Mesenteric fat pad (tissue), 1 donor: ENCODE results near the gene ZNF664. TPM values are rescaled to one million over a fixed set of nuclear protein-coding genes. Genes with fewer than 3 reads are reported as not detected.

Experiments
- DNase-seq: peaks from one replicate; pipeline ENCODE4 v3.0.0-alpha.2; 2020; ENCODE audit warnings: low spot score
- long read RNA-seq: library from polyadenylated mRNA; unstranded; transcript quantifications from one replicate; pipeline ENCODE4 v2.0.0, GENCODE V29; 2020
- total RNA-seq: library from RNA; stranded (reverse); fragmentation: NEBNext Ultra II Directional; extraction: Animal tissue kit (Norgen Biotek cat#: 25700); gene quantifications from one replicate; pipeline ENCODE4 v1.2.1, GENCODE V29; 2021
- donor health status: DM: yes; HTN: yes; CAD: no.

ZNF664 gene
- 85.0 TPM for total RNA-seq
- long read RNA-seq, full-length matches to known transcripts: 3 of 9 reads
- long read RNA-seq, partial matches to known transcripts: 0 of 9 reads
- long read RNA-seq, other reads (novel, unspliced or antisense): 6 of 9 reads

DNA sequence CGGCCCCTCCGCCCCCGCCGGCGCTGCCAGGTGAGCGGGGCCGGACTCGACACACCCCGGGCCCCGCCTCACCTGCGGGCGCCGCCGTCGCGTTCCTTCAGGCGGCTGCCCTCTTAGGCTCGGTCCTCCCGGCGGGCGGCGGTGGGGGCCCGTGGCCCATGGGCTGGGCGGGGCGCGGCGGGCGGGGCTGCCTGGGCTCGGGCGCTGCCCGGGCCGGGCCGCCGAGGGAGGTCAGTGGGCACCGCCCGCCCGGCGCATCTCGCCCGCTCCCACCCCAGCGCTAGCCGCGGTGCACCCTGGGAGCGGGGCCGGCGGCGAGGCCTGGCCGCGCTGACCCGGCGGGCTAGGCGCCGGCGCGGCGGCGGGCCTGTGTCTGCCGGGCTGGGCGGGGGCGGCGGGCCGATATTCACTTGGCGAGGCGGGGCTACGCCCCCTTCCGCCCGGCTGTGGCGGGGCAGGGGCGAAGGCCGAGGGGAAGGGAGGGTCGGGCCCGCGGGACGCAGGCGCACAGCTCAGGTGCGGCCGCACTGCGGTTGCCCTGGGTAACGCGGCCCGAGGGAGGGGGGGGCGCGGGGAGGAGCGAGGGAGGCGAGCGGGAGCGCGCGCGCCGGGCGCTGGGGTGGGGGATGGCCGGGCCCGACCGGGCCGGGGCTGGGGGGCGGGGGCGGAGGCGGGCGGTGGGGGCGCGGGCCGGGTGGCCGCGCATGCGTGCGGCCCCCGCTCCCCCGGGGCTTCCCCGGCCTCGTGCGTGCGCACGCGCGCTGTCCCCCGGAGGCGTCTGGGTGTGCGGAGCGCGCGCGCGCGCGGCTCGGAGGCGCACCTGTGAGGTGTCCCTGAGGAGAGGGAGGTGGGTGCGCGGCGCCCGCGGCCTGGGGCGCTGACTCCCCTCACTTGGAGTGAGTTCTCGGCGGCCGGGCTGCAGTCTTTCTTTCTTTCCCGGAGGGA is at the start of gene ZNF664, which contains the start of gene CCDC92:
TSS of gene ZNF664 (plus strand) at position 759 of the 945 bp plus-strand sequence. CDS start 38,930 bp downstream, outside the sequence.
TSS of gene CCDC92 (minus strand) at position 375 of the 945 bp plus-strand sequence. CDS start 28,526 bp downstream, outside the sequence.
- DNase-seq: peak; percentile 97

DNA sequence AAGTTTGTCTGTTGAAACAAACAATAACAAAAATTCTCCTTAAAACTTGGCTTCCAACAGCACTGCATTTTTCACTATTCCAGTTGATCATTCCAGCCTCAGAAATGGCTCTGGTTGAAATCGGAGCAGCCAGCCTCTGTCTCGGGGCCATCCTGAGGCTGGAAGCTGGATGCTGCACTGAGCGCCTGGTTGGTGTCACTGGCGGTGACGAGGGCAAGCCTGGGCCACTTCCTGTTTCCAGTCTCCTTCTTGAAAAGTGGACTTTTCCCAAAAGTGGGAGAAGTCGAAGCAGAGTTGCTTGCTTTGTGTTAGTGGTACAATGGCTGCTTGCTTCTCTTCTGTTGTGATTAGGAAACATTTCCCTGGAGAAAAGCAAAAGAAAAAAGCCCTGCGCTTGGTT is 49.1 kb upstream of the ZNF664 start:
- DNase-seq: no peak

DNA sequence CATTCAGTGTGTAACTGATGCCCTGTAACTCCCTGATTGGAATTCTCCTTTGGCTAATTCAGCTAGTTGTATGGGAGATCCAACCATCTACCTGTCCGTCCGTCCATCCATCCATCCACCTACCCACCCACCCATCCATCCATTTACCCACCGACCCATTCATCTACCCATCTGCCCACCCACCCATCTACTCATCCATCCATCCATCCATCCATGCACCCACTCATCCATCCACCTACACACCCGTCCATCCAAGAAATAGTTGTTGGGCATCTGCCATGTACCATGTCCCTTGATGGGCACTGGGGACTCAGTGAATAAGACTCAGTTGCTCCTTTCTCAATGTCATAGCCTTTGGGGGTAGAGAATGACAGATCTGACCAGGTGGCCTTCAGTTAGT is 48.5 kb upstream of the ZNF664 start:
- DNase-seq: no peak

DNA sequence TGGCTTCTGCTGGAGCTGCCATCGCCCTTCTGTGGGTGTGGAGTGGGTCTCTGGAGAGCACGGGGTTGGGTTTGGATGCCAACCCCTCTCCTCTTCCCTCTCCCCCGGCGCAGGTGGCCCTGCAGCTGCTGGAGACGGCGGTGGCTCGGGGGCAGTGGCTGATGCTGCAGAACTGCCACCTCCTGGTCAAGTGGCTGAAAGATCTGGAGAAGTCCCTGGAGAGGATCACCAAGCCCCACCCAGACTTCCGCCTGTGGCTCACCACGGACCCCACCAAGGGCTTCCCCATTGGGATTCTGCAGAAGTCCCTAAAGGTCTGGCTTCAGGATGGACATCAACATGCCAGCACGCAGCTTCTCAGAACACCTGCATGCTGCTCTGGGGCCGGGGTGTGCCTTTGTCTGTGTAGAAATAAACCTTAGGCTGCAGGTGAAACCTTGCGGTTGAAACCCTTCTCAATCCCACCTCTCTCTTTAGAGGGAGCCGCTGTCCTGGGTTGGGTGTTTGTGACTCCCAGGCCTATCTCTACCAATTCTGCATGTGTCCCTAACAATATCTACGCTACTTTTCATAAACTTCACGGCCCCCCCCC is 44.6 kb upstream of the ZNF664 start:
- DNase-seq: no peak

DNA sequence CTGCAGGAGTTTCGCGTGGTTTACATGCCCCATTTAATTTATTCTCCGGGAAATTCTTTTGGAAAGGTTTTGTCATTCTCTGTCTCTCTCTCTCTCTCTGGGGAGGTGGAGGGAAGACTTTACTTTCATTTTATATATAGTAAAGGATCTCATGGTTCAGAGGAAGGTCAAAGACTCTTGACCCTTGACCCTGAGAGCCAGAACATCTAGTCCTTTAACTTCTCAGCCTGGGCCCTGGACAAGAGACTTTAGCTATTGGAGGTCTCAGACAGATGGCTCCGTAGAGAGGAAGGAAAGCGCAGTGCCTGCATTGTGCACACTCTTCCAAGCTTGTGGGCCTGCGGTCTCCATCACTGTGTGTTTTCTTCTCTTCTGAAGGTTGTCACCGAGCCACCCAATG is 44.1 kb upstream of the ZNF664 start:
- DNase-seq: no peak

DNA sequence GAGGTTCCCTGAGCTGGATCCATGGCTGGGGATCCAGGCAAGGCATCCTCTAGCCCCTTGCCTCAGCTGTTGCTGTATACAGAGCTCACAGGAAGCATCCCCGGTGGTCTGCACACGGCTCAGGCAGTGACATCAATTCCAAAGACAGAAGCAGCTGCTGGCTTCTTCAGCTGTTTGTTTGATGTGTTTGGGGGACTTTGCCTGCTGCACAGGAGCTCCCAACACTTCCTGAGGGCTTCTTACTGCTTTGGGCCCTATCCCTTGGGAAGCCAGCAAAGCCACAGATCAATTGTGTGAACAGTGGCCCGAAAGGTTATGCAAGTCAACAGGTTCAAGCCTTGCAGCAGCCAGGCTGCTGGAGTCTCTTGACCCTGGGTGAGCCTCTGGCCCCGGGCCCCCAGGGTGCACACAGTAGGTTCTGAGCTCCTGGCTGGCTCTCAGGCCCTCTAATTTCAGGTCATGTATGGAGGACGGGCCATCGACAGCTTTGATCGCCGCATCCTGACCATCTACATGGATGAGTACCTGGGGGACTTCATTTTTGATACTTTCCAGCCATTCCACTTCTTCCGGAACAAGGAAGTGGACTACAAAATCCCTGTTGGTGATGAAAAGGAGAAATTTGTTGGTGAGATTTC is 43.0 kb upstream of the ZNF664 start:
- no peak for DNase-seq

DNA sequence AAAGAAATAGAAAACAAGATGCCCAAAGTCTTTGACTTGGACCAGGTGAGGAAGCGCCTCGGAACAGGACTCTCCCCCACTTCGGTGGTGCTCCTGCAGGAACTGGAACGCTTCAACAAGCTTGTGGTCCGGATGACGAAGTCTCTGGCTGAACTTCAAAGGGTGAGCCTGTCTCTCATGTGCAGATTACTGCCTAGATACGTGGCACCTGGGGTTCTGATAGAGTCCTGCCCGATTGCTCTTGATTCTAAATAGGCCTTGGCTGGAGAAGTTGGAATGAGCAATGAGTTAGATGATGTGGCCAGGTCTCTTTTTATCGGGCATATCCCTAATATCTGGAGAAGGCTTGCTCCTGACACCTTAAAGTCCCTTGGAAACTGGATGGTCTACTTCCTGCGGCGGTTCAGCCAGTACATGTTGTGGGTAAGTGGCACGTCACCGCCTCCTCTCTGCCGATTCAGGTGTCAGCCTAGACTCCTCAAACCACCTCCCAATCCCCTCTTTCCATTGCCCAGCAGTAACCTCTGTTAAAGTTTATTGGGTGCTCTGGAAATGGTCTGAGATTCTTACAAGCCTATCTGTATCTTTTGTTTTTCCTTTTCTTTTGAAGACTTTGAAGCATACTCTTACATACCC is 41.2 kb upstream of the ZNF664 start:
- DNase-seq: no peak

DNA sequence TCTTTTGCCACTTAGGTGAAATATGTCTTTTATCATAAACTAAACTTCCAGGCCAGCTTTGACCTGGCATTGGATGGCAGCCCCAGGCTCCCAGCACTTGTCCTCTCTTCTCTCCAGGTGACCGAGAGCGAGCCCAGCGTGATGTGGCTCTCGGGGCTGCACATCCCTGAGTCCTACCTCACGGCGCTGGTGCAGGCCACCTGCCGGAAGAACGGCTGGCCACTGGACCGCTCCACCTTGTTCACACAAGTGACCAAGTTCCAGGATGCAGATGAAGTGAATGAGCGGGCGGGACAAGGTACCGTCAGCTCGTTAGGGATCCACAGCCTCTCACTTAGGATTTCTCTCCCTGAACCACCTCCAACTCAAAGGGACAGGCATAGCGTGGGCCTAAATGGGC is 39.8 kb upstream of the ZNF664 start:
- DNase-seq: no peak

DNA sequence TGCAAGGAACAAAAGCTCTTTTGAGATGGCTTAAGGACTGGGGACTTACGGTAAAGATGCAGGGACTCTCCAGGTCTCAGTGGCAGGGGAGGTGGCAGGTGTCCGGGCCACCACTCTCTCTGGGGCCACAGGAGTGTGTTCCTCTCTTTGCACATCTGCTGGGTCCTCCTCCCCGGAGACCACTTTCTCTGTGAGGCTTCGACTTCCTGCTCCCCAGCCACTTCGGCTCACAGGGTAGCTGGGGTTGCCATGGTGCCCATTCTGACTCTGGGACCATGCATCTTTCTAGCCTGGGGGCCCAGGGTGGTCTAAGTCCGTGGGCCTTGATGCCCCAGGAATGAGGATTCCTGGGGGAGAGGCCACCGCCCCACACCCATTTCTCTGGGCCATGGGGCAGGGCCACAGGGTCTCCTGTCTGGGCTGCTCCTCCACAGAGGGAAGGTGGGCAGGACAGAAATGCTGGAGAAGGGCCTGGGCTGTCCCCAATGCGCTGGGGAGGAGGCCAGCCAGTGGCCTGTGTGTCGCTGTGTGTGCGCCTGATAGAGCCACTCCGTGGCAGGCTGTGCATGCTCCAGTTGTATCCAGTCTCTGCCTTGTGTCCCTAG is 38.9 kb upstream of the ZNF664 start:
- no peak for DNase-seq

DNA sequence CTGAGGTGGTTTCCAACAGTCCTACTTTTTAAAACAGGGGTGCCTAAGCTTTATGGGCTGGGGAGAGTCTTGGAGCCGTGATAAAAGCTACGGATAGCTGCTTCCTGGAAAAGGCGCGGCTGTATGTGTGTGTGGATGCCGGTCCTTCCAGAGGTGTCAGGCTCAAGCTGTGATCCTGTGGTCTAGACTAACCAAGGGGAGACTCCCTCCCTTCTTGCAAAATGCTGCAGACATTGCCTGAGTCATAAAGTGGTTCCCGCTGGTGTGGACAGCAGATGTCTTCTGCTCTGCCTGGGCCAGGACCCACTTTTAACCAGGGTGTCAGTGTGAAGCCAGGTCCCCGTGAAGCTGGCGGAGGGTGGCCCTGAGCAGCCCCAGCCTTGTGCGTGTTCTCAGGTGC is 38.2 kb upstream of the ZNF664 start:
- DNase-seq: no peak

DNA sequence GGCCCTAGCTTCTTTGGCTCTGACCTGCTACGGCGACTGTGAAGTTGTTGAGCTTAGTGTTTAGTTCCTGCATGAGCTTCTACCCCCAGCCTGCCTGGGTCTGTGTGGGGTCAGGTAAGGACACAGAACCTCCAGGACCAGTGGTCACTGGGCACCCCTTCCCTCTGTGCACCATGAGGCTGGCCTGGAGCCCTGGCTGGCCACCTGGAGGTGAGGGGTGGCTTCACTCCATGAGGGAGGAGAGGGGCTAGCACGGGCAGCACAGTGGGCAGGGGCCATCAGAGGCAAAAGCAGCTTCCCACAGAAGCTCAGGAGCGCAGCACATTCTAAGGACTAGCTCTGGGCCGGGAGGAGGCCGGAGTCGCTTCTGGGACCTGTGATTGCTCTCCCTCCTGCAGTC is 37.1 kb upstream of the ZNF664 start:
- no peak for DNase-seq

DNA sequence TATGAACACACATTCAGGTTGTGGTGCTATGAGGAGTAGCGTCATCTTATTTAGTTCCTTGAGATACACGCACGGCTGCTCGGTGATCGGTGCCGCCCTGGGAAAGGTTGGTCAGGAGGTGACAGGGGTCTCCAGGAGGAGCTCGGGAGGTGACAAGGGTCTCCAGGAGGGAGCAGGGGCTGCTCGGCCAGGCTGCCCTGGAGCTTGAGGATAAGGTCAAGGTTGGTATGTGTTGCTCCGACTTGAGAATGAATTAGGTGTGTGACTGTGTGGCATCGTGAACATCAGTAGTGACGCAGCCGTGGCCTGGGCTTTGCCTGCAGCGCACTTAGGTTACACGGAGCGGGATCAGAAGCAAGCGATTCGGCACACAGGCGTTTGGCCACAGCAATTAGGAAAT is 36.5 kb upstream of the ZNF664 start:
- no peak for DNase-seq

DNA sequence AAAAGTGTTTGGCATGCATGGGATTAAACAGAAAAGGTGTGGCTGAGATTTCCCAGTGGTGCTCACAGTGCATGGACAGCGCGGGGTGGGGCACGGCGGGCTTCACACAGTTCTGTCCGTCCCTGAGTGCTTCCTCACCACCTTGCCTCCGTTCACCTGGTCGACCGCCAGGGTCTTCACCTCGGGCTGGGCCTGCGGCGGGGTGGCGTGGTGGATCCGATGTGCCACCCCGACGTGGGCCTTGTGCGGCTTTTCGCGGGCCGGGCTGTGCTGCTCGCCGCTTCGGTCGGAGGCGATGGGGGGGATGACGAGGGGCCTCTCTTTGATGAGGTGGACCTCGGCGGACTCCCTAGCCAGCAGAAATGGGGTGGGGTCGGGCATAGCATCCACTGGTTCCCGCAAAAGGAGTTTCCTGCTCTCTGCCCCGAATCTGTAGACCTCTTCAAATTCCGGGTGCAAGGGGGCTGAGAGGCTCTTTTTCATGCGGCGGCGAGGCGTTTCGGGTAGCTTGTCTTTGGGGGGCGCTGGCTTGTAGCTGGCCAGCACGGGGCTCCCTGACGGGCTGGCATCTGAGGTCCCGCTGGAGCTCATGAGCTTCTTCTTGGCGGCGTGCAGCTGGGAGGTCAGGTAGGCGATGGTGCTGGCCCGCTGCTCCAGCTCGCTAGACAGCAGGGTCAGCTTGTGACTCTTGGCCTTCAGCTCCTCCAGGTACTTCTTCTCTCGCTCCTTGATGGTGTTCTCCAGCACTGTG is 35.9 kb upstream of the ZNF664 start:
- no peak for DNase-seq

DNA sequence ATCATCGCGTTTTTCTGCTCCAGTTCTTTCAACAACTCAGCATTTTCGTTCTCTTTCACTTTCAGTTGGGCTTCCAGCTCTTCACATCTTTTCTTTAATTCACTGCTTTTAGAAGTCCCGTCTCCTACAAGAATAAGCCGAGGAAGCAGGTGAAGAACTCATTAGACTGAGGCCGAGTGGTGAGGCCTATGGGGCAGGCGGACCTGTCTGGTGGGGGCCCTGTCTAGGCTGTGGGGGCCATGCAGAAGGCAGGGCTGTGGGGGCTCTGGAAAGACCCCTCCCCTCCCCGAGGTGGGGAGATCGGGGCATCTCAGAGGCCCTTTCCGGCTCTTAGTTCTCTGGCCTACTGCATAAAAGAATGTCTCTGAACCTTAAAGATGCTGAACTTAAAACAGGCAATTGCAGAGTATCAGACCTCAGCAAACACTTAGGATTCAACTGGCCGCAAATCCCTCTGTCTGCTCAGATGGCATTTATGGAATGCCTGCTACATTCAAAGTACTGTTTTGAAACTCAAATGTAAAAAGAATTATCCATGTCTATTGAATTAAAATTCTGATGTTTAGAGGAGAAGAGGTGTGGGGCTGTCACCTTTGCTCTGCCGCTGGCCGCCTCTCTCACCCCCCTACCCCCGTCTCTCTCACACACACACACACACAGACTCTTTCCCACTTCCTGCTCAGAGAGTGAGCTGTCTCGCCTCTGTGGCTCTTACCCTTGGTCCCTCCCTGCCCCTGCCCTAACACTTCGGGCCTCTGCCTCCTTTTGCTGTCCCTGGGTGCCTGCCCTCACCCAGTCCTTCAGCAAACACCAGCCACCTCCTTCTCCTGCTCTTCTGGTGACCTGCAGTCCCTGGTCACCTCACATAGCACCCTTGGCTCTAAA is 35.1 kb upstream of the ZNF664 start:
- DNase-seq: no peak

DNA sequence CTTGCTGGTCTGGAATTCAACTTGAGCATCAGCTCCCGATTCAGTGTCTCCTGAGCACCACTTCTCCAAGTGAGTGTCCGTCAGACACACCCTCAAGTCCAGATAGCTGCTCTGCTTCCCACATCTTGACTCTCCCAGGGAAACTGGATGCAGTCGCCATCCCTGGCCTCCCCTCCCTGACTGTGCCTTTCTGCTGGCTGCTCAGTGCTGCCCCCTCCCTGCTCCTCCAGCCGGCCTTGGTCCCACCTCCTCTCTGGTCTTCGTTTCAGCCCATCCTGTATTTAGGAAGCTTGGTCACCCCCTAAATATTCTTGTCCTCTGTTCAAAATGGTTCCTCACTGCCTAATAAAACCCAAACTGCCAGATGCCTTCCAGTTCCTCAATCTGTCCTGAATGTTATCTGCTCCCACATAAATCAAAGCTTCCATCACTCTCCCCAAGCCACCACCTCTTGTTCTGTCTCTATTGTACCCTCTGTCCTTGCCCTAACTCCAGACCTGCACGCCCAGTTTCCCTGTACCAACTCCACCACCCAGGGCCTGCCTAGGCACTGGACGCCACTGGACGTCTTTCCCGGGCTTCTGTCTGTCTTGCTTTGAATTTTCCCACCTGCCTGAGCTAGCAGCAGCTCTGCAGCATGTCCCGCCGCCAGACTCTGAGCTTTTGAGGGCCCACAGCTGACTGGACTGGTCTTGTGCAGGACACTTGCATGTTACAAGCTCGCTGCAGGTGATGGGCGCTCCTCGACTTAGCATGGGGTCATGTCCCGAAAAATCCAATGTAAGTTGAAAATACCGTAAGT is 34.1 kb upstream of the ZNF664 start:
- peak; percentile 76 for DNase-seq

DNA sequence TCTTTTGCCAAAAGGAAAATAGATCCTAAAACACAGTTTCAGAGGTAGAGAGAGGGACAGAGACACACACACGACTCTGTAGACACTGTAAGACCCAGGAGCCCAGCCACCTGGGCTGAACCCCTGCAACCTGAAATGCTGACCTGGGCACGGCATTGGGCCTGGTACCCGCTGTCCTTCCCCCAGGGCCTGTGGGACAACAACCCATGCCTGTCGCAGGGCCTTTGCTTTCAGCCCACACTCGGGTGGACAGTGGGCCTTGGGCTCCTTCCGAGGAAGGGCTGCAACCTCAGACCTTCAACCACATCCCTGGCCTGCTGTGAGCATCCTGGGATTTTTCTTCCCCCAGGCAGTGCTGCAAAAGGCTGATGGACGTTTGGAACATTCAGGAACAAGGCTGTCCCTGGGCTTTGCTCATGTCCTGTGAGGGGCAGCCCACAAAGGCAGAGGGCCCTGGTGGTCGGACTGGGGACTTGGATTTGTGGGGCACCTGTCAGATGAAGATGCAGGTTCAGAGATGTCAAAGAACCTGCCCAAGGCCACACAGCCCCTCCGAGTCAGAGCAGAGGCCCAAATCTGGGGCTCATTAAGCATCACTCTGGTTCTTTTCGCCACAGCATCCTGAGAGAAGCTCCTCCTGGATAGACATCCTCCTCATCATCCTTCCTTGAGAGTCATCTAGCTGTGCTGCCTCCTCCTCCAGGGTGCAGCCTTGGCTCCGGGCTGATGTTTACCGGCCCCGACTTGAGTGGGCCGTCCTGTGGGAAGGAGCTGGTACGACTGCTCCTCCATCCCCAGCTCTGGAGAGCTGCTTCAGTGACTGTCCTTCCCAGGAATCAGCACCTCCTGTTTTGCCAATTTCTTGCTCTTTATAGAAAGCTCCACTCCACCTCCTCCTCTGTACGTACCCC is 33.0 kb upstream of the ZNF664 start:
- DNase-seq: peak; percentile 80

DNA sequence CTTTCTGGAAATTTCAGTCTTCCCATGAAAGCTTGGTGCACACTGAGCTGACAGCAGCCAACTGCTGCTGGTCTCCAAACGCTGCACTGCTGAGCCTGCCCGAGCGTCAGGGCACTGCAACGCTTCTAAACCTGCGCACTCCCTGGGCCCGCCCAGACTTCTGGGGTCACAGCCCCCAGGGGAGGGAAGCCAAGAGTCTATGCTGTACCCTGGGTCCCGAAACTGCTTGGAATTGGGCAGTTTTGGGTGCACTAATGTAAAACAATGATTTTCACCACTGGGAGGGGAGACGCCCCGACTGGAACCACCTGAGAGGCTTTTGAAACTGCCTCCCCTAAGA is 32.4 kb upstream of the ZNF664 start:
- DNase-seq: peak; percentile 69
